Fibroblast of skin of left biceps (primary cell): ENCODE measurements around the gene PLPPR2.
"Not testable (repeated sequence)": the region's sequence is repeated elsewhere in the genome, so short reads cannot be mapped to it uniquely, and the experiment has no call there.

Experiments used
- DNase-seq, 2 experiments: peaks; one replicate each; pipeline ENCODE4 v3.0.0-alpha.2; 2013; ENCODE audit warnings: low read depth in 2 of 2

PLPPR2 gene, protein sequence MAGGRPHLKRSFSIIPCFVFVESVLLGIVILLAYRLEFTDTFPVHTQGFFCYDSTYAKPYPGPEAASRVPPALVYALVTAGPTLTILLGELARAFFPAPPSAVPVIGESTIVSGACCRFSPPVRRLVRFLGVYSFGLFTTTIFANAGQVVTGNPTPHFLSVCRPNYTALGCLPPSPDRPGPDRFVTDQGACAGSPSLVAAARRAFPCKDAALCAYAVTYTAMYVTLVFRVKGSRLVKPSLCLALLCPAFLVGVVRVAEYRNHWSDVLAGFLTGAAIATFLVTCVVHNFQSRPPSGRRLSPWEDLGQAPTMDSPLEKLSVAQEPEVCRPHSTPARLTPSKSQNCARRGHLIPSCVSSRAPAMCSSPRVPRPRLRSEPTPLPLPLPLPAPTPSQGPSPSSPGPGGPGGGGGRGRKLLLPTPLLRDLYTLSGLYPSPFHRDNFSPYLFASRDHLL

DNA sequence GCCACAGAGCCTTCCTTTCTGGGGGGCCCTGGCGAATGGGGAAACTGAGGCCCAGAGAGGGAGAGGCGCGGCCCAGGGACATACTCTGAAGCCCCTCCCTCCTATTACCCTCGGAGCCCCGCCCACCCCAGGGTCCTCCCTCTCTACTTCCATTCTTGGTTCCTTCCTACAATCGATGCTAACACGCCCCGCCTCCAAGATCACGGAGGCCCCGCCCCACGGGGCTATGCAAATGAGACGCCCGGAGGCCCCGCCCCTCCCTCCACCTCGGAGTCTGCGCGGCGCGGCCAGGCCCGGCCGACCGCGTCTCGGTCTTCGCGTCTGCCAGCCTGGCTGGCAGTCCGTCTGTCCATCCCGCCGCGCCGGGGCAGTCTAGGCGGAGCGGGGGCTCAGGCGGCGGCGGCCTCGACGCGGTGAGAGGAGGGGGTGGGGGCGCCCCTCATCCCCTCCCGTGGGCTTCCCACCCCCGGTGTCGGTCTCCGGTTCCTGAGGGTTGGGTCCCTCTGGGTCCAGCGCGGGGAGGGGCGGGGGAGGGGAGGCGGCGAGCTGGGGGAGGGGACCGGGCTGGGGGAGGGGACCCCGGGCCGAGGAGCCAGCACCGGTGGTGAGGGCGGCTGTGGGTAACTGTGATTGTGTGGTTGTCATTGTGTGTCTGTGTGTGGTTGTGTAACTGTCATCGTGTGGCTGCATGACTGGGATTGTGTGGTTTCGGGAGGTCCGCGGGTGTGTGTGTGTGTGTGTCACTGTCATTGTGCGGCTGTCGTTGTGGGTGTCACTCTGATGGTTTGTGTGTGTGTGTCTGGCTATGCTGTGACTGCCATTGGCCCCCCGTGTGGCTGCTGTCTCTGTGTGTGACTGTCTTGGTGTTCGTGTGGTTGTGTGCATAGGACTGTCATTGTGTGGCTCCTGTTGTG, at the start of gene PLPPR2:
TSS of gene PLPPR2 (plus strand) at position 273 of the 914 bp plus-strand sequence. CDS start 2,242 bp downstream, outside the sequence.
- DNase-seq = peak; percentile 68 to 72

DNA sequence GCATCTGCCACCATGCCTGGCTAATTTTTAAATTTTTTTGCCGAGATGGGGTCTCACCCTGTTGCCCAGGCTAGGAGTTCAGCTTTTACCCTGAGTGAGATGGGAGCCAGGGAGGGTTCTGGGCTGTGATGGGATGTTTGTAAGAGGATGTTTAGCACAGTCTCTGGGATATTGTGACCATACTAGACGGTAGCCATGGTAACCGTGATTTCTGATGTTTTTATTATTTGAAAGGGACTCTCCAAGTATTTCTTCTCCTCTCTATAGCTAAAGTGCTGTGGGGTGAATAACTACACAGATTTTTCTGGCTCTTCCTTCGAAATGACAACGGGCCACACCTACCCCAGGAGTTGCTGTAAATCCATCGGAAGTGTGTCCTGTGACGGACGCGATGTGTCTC, 48.9 kb upstream of the PLPPR2 start:
- no peak for DNase-seq

DNA sequence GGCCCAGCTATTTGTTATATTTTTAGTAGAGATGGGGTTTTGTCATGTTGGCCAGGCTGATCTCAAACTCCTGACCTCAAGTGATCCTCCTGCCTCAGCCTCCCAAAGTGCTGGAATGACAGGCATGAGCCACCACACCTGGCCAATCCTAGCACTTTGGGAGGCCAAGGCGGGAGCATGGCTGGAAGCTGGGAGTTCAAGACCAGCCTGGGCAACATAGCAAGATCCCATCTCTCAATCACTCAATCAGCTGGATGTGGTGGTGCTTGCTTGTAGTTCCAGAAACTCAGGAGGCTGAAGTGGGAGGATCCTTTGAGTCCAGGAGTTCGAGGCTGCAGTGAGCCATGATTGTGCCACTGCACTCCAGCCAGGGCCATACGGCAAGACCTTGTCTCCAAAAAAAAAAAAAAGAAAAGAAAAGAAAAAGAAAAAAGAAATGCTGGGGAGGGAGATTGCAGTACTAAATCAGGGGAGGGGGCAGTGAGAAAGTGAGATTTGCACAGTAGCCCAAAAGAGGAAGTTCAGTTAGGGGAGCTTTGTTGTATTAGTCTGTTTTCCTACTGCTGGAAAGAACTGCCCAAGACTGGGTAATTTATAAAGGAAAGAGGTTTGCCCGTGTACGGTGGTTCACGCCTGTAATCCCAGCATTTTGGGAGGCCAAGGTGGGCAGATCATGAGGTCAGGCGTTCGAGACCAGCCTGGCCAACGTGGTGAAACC, 34.8 kb upstream of the PLPPR2 start:
- DNase-seq = not testable (repeated sequence)

DNA sequence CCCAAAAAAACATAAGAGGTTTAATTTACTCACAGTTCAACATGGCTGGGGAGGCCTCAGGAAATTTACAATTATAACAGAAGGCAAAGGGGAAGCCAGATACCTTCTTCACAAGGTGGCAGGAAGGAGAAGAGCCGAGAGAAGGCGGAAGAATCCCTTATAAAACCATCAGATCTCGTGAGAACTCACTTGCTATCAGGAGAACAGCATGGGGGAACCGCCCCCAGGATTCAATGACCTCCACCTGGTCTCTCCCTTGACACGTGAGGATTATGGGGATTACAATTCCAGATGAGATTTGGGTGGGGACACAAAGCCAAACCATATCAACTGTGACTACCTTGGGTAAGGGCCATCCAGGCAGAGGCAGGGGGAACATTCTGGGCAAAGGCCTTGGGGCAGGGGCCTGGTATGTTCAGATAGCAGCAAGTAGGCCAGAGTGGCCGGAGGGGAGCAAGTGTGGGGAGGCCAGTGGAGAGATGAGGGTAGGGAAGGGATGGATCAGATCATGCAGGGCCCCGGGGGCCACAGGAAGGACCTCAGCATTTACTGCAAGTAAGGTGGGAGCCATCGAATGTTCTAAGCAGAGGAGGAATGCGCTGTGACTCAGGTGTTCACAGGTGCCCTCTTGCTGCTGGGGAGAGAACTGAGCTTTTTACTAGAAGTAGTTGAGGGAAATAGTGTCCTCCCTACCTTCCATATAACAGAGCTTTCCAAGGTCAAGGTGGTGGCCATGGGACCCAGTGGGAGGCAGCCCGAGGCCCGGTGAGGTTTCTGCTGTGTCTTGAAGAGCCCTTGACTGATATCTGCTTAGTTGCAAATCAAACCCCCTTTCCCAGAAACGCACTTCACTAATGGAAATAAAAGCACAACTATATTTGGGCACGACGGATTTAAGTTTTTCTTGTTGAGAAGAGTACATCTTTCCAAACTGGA, 33.8 kb upstream of the PLPPR2 start:
- DNase-seq = no peak

DNA sequence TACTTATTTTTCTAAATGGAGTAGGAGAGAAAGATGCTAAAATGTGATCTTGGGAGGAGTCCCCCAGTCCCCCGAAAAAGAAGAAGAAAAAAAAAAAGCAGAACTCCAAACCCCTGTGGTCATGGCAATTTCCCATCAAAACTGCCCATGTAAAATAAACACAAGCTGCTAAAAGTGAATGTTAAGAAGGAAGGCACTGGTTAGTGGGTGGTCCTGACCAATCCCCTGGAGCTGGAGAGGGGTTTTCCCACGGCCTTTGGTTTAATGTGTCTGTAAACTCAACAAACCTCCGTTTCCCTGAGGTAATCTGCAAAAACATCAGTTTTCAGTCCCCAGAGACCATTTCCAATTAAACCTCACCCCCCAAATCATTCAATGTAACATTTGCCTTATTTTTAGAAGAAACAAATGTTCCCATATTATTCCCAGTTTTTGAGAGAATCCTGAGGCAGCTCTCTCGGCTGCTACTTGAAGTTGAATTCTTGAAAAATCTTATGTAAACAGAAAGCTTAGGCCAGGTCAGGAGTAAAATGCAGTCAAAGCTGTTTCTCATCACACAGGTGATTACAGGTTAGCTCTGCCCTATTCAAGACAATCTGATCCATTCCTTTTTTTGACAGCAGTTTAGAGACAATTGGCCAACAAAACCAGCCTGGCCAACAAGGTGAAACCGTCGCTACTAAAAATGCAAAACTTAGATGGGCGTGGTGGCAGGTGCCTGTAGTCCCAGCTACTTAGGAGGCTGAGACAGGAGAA, 32.8 kb upstream of the PLPPR2 start:
- no peak for DNase-seq

DNA sequence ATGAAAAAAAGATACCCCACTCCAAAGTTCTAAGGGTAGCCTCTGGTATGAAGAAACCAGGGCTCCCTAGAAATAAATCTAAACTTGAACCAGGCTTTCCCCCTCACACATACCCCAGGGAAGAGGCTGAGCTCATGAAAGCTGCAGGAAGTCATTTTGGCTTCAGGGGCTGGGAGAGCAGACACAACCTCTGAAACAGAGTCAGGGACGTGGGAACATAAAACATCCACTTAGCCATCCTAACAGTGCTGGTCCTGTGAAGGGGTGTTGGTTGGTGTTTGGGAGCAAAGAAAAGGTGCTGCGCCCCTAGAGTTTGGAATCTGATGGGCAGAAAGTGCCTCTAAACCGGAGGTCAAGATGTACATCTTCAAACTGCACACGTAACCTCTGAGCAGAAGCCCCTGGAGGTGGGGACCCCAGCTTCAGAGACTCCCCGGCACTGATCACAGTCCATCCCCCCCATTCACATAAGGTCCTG, 31.6 kb upstream of the PLPPR2 start:
- DNase-seq = no peak

DNA sequence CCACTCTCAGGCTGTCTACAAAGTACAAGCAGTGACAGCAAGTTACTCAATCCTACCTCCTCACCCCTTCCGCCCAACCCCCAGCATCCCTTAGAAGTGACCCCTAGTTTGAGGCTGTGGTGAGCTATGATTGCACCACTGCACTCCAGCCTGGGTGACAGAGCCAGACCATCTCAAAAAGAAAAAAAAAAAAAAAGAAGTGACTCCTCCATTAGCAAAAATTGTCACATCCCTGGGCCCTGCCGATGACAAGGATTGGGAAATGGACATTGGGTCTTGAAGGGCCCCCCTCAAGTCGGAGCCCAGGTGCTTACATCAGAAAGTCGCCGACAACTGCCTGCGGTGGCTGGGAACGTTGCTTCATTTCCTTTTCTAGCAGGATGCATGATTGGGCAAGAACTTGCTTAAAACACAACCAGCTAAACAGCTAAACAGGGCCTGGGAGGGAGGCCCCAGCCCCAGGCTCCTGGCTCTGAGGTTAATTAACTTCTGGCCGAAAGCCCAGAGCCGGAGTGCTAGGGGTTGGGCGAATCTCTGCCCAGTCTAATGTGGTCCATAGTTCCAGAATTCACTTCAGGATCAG, 31.1 kb upstream of the PLPPR2 start:
- DNase-seq = peak; percentile 81 to 84

DNA sequence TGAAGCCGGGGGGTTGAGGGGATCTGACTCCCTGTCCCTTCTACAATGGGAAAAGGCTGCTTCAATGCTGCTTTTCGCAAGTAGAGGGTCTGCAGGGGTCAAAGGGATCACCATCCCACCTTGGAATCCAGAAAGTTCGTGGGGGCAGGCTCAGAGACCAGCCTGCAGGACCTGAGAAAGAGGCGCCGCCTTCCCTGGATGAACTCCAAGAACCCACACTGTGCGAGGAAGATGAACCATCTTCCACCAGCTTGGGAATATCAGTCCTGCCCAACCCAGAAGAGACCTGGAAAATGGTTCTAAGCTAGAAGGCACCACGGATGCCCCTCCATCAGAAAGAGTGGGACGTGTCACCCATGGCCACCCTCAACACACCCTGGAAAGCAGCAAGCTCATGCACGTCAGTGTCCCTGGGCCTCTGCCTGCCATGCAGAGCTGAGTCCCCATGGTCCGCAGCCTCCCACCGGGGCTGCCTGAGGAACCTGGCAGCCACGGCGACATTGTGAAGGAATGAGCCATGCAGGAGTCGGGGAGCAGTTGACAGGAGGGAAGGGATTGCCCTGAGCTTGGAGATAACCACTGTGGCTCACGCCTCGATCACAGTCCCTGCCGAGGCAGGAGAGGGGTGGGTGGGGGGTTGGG, 30.4 kb upstream of the PLPPR2 start:
- DNase-seq = no peak

DNA sequence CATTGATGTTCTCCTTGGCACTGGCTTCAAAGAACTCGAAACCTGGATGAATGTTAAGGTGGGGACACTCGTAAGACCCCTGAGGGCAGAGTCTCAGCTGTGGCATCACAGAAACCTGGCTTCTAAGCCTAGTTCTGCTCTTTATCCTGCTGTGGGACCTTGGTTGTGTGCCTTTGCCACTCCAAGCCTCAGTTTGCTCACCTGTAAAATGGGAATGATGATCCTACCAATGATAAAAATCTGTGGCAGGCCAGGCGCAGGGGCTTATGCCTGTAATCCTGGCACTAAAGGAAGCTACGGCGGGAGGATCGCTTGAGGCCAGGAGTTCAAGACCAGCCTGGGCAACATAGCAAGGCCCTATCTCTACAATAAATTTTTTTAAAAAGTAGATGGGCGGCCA, 29.7 kb upstream of the PLPPR2 start:
- DNase-seq = no peak

DNA sequence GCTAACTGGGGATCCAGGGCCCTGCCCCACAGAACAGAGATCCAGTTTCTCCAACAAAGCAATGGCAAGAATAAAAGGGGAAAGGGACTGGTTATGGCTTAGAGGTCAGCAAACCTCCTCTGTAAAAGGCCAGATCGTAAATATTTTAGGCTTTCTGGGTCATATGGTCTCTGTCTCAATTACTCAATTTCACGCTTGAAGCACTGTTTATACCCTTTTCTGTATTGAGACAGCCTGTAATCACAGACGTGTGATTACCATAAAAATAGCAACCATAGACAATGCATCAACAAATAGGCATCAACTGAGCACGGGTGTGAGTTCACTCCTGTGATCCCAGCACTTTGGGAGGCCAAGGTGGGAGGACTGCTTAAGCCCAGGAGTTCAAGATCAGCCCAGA, 25.1 kb upstream of the PLPPR2 start:
- no peak for DNase-seq

DNA sequence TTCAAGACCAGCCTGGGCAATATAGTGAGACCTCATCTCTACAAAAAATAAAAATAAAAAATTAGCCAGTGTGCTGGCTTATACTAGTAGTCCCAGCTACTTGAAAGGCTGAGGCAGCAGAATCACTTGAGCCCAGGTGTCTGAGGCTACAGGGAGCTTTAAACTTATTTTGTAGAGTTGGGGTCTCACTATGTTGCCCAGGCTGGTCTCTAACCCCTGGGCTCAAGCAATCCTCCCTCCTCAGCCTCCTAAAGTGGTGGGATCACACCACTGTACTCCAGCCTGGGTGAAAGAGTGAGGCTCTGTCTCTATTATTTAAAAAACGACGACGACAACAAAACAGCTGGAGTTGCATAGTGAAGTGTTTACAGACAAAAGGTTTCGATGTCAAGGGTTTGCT, 23.7 kb upstream of the PLPPR2 start:
- DNase-seq = no peak

DNA sequence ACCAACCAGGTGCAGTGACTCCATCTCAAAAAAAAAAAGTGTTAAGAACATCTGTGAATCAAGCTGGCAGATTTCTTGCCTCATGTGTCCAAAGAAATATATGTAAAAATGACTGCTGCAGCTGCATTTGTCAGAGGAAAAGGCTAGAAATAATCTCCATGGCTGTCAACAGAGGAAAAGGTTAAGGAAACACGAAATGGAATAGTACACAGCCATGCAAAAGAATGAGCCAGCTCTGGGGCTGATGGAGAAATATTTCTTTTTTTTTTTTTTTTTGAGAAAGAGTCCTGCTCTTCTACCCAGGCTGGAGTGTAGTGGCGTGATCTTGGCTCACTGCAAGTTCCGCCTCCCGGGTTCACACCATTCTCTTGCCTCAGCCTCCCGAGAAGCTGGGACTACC, 22.4 kb upstream of the PLPPR2 start:
- DNase-seq = no peak

DNA sequence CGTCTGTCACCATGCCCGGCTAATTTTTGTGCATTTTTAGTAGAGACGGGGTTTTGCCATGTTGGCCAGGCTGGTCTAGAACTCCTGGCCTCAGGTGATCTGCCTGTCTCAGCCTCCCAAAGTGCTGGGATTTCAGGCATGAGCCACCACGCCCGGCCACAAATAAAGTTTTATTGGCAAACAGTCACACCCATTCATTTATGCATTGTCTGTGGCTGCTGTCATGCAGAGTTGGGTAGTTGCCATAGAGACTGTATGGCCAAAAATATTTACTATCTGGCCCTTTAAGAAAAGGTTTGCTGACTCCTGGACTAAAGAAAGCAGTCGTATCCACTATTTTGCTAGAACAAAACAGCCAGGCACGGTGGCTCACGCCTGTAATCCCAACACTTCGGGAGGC, 21.4 kb upstream of the PLPPR2 start:
- DNase-seq = not testable (repeated sequence)

DNA sequence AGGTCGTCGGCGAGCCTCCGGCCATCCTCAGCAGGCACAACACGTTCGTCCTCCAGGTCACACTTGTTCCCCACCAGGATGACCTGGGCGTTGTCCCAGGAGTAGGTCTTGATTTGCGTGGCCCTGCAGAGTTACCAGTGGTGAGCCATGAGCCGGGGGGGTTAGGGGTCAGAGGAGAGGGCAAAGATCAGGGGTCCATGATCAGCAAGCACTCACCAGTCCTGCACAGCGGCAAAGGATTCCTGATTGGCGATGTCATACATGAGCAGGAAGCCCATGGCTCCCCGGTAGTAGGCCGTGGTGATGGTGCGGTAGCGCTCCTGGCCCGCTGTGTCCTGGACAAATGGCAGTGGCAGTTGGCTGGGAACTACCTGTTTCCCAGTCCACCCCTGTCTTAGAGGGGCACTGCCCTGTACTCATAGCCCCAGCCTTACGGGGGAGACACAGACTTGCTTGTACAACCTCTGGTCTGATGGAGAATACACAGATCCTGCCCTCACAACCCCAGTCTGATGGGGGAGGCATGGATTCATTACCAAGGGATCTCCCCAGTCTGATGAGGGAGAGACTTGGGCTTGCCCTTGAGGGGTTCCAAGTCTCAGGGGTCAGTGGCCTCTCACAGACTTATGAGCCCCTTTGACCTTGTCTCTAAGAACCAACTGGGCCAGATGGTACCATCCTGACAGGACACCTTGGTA, 19.6 kb upstream of the PLPPR2 start:
- DNase-seq = no peak

DNA sequence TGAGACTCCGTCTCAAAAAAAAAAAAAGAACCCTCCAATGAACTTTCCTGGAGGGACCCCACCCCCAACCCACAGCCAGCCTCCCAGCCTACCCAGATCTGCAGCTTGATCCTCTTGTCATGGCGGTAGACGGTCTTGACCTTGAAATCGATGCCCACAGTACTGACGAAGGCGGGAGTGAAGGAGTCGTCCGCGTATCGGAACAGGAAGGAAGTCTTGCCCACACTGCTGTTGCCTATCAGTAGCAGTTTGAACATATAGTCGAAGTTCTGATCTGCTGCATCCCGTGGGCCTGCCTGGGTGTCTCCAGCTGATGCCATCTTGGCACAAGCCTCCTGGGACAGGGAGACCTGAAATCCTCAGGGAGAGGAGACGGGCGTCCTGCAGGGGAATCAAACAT, 18.2 kb upstream of the PLPPR2 start:
- no peak for DNase-seq

DNA sequence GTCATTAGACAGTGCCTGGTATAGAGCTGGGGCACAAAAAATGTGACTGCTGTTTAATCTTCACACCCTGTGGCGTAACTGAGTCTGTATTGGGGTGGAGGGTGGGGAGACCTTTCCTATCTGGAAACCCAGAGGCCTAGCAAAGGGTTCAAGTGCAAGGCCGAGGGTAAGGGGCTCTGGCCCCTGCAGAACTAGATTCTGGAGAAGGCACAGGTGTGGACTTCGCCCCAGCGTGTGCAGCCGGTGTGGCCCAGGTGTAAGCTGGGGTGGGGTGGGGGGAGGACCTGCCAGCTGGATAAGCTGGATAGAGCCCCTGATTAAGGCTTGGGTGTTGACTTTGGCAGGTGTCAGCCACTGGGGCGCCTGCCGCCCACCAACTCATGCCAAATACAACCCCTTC, 17.1 kb upstream of the PLPPR2 start:
- no peak for DNase-seq

DNA sequence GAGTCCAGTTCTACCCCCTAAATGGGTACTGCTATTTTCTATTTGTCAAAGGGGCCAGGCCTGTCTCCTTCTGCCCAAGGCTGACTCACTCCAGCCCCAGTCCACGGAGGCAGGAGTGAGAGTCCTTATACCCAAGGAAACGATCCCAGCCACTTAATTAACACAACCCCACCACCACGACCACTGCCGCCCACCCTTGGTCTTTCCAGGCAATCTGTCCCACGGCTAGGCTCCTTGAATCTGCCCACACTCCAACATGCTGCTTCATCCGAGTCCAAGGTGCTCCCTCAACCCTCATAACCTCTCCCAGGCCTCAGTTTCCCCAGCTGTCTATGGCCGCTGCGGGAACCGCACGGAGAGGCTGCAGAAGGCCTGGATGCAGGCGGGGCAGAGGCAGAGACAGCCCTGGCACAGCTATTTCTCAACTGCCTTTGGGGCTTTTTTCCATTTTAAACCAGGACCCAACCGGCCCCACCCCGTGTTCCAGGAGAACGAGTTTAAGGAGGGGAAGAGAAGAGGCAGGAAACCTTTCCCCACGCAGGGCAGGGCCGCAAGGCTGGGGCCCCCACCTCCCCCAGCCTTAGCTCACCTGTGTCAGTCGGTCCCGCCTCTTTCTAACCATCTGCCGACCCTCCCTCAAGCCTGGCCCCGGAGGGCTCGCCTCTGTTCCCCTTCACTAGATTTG, 16.5 kb upstream of the PLPPR2 start:
- DNase-seq = no peak
